GM19099 (cell line): Measurements from ENCODE around the gene SLTM.

ENCODE experiments used
- POLR2A ChIP-seq: IDR thresholded peaks from 3 replicates; pipeline ENCODE4 v1.6.1; 2011; ENCODE audit warnings: low read depth; ENCODE audit not compliant: insufficient read length; ENCODE audit errors: extremely low read depth

Gene SLTM

DNA sequence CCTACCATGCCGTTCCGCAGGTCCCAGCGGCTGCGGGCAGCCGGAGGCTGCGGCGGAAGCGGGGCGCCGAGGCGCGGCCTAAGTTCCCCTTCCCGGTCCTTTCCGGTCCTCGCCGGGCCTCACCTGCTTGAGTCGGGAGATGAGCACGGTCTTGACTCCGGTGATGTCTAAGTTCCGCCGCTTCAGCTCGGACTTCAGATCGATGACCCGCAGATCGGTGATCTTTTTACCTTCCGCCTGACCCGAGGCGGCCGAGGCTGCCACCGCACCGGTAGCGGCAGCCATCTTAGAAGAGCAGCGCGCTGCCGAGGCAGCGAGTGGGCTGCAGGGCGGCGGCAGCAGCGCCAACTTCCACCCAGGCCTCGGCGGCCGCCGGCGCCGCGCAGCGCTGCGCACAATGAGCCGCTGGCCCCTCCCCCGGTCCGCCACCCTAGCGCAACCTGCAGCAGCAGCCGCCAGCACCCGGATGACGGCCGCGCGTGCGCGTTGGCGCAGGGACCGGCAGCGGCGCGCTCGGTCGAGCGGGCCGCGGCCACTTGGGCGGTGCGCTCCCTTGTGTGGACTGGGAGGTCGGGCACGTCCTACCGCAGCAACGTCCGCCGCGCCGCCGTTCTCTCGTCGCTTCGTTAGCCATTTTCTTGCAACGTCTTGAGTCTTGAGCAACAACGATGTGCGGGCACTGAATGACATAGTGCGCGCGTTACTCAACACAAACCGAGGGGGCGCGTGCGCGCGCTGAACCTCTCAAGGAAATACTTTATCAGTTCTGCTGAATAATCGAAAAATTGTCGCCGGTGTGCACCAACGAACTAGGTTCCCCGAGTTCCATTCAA is at the start of gene SLTM:
TSS of gene SLTM (minus strand) at position 399 of the 833 bp plus-strand sequence. CDS start at position 285, 114 bp downstream.
- peak; percentile 99 for TF ChIP-seq POLR2A

DNA sequence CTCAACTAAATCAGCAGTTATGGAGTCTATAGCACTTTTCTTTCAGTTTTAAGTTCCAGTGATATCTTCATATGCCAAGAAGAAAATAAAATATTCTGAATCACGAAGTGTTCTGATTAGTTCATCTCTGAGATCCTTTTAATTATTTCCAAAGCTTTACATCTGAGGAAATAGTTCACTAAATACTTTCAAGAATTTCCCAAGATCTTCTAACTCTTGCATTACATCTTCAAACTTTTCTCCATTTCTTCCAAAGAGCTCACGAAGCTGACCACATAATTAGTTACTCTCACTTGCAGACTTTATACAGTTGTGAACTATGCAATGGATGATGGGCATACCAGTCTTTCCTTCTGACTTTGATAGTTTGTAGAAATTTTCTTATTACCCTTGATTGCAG is 49.8 kb upstream of the SLTM start:
- no peak for TF ChIP-seq POLR2A

DNA sequence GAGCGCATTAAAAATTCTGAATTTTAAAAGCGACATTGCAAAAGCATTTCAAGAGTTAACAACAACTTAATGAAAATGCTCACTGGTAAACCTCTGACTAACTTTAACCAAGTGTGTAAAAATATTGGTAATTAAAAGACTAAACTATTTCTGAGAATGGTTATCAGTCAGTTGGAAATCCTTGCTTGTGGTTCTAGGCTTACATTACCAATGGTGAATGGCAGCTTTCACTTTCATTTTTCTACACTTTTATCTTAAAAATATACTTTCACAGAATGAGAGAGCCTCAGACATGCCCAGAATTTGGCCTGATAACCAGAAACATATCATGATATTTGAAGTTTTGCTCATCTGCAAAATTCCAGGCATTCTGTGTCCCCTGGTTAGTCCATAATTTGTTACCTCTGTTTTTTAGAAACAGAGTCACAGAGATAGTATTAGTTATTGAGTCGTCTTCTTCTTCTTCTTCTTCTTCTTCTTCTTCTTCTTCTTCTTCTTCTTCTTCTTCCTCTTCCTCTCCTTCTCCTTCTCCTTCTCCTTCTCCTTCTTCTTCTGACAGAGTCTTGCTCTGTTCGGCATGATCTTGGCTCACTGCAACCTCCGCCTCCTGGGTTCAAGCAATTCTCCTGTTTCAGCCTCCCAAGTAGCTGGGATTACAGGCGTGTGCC is 48.5 kb upstream of the SLTM start:
- TF ChIP-seq POLR2A, result no peak

DNA sequence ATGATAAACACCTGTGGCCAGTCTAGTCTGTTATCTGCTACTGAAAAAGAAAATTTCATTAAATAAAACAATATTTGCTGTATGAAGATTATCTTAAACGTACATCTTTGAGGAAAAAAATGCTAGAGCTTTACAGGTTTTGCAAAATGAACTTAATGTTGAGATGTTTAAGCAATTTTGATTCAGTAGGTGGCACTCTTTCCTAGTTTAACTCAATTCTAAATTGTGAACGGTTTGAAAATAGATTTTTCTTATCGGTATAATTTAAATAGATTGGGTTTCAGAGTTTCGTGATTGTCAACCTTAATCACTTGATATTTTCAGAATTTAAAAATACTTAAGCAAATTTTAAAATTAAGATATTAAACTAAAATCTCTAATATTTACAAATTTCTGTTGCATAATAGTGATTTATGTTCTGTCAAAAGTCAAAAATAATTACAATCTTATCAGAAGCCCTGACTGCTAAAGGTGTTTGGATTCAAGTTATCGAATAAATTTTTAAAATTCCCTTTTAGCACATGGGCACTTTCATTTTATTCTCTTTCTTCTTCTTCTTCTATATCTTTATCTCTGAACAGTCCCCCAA is 47.0 kb upstream of the SLTM start:
- no peak for TF ChIP-seq POLR2A

DNA sequence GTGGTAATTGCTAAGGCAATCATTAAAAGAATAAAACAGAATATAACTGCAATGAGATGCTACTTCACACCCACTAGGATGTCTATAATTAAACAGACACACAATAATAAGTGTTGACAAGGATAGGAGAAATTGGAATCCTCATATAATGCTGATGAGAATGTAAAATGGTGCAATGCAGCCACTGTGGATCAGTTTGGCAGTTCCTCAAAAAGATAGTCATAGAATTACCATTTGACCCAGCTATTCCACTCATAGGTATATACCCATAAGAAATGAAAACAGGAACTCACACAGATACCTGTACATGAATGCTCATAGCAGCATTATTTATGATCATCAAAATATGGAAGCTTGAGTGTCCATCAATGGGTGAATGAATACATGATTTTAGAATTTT is 44.4 kb upstream of the SLTM start:
- TF ChIP-seq POLR2A, result no peak

DNA sequence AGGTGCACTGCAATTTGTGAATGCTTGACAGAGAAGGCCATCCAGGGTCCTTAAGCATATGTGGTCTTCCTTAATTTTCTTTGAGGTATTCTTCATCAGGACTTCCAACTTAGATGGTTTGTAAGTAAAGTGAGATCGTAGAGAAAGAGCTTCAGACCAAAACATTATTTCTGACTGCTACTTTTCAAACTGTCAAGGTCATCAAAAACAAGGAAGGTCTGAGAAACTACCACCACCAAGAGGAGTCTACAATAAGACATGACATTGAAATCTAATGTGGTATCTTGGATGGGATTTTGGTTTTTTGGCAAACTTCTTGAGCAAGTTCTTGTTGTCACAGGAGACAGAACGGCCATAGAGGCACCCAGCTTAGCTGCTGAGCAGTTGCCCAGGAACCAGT is 34.0 kb upstream of the SLTM start:
- TF ChIP-seq POLR2A, result no peak

DNA sequence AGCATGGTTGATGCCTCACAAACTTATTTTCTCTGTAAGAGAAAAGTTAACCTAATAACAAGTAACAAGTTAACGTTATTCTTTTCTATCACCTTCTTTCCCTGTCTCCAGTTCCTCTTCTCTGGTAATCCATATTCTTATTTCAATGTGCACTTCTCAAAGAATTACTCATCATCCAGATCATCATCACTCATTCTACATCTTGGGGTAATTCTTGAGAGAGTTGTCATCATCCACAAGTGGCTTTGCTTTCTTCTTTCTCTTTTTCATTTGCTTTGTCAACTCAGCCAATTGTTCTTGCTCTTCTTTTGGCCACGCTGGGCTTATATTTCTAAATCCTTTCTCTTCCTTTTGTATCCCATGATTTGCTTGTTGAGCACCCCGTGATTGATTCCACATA is 33.2 kb upstream of the SLTM start:
- no peak for TF ChIP-seq POLR2A

DNA sequence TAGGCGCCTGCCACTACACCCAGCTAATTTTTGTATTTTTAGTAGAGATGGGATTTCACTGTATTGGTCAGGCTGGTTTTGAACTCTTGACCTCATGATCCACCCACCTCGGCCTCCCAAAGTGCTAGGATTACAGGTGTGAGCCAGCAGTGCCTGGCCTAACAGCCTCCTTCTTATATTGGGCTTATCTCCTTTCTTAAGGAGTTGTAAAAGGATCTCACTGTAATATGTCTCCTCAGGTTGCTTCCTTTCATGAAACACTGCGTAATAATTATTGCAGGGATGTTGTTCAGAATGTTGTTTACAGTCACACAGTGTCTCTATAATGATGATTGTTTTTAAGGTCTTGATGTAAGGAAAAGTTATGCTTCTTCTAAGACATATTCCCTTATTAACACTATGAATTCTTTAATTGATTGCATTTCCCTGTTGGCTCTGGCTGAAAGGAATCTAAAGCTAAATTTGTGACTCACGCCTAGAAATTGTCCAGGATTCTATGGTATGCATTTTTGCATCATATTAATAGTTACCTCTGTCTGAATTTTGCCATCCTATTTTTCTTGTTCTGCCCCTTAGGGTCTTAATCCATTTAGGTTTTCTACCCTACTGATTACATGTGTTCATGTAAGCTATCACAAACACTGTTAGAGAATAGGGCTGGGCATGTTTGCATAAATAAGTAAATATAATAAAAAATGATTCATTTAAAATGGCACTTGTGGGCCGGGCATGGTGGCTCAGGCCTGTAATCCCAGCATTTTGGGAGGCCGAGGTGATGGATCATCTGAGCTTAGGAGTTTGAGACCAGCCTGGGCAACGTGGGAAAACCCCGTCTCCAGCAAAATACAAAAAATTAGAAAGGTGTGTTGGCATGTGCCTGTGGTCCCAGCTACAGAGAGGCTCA is 29.4 kb upstream of the SLTM start:
- no peak for TF ChIP-seq POLR2A

DNA sequence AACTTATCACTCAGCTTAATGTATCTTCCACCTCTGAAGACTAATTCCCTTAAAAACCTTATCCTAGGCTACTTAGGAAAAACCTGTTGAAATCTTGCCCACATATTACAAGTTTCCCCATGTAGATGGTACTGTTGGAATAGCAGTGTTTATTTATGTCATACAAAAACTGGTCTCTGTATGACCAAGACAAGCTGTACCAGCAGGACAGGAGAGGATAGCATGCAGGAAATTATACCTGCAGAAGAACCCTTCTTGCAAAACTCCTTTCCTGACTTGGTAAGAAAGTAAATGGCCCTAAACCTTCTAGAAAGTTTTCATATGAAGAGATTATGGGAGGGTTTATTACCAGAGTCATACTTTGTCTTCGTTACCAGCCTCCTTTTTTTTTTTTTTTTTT is 28.7 kb upstream of the SLTM start:
- TF ChIP-seq POLR2A, result no peak

DNA sequence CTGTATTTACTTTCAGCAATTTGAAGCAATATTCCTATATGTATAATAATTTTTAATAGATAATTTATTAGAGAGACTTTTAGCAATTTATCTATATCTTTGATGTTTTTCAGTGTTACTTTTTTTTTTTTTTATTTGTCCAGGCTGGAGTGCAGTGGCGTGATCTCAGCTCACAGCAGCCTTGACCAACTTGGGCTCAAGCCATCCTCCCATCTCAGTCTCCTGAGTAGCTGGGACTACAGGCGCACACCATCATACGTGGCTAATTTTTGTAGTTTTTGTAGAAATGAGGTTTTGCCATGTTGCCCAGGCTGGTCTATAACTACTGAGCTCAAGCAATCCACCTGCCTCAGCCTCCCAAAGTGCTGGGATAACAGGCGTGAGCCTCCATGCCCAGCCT is 25.3 kb upstream of the SLTM start:
- TF ChIP-seq POLR2A, result no peak

DNA sequence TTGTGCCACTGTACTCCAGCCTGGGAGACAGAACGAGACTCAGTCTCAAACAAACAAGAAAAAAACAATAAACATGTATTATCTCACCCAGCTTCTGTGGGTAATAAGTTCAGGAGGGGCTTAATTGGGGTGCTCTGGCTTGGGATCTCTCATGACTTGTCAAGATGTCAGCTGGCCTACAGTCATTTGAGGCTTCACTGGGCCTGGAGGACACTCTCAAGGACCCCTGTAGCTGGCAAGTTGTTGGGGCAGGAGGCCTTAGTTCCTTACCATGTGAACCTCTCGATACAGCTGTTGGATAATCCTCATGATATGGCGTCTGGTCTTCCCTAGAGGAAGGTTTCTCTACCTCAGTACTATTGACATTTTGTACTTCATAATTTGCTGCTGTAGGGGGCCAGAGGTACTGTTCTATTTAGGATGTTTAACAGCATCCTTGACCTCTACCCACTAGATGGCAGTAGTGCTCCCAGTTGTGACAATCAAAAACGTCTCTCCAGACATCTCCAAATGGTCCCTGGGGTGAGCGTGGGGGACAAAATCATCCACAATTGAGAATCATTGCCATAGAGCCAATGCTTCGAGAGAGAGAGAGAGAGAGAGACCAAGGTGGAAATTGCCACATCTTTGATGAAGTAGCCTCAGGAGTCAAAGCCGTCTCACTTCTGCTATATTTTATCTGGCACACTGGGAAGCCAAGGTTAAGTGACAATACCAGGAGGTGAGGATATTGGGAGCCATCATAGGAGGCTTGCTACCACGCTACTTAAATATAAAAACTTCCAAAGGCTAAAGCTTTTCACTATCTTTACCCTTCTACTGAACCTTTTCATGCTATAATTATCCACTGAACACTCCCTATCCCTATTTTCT is 23.9 kb upstream of the SLTM start:
- no peak for TF ChIP-seq POLR2A

DNA sequence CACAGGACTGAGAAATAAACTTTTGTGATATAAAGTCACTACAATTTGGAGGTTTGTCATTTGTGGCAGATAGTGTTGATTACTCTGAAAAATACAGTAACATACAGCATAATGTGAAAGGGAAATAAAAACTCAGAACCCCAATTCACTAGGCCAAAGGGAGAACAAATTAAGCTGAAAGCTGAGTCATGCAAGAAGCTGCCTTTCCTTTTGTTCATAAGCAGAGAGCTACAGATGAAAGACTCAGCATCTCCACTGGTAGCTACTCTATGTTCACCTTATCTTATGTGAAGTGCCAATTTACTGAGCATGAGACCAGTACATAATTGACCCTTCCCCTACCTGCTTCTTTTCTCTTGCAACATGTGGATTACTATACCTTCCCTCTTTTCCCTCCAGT is 19.3 kb upstream of the SLTM start:
- TF ChIP-seq POLR2A, result no peak

DNA sequence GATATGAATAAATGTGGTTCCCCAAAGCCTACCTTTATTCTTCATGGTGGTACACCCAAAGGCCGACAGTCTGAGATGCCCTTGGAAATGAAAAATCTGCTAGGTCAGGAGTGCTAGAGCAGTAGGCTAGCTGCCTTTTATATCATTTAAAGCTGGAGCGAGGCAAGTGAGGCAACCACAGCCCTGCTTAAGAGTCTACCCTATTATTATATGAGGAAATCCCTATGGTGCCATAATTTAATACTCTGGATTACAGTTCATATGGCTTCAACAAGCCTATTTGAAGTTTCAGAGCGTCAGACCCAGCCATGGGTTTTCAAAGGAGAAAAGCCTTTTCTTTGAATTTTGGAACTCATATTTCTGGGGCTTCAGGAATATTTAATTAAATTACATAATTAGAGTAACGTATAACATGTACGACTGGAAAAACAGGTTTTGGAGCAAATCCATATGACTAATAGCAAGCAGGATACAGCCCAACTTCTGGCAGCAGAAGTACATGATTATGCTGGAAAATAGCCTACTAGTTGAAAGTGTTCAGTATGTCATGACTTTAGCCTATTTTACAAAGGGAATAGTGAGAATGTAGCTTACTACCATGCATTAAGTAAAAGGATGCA is 18.0 kb upstream of the SLTM start:
- no peak for TF ChIP-seq POLR2A

DNA sequence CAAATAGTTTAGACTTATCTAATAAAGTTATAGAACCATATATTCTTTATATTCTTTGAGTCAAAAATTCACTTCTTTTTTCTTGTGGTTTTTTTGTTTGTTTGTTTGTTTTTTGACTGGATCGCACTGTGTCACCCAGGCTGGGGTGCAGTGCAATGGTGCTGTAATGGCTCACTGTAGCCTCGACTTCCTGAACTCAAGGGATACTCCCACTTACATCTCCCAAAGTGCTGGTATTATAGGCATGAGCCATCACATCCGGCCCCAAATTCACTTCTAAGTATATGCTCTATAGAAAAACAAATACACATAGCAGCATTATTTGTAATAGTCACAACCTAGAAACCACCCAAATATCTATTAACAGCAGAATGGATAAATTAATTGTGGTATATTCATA is 13.7 kb upstream of the SLTM start:
- TF ChIP-seq POLR2A, result no peak
